Astrocyte (in vitro differentiated cells and primary cell): ENCODE results near the gene SERPINB1. TPM values are rescaled to one million over a fixed set of nuclear protein-coding genes. Genes with fewer than 3 reads are reported as not detected.
A peak's percentile ranks its signal among the peaks of the same experiment; 100 is the strongest.

ENCODE experiments used
- DNase-seq: peaks from one replicate; pipeline ENCODE4 v3.0.0-alpha.2; 2010; ENCODE audit warnings: low read depth
- FAIRE-seq: peaks from 2 replicates; lab custom pipeline; 2011; peaks lifted over from hg19 to GRCh38; lab: Jason Lieb, UNC
- H2AFZ ChIP-seq: 2 replicates; pipeline ENCODE4 v1.6.0; 2012; ENCODE audit warnings: low read depth, low read length, inconsistent platforms
- H3K27ac ChIP-seq: 2 replicates; pipeline ENCODE4 v1.5.1; 2011; ENCODE audit warnings: low read depth, low read length, inconsistent platforms
- H3K27me3 ChIP-seq: 2 replicates; pipeline ENCODE4 v1.6.0; 2011; ENCODE audit warnings: low read length, inconsistent platforms; ENCODE audit not compliant: insufficient read depth
- H3K36me3 ChIP-seq: 2 replicates; pipeline ENCODE4 v1.5.1; 2011; ENCODE audit warnings: low read length, inconsistent platforms; ENCODE audit not compliant: insufficient read depth
- H3K4me1 ChIP-seq: 2 replicates; pipeline ENCODE4 v1.5.1; 2011; ENCODE audit warnings: low read length, inconsistent platforms; ENCODE audit not compliant: insufficient read depth
- H3K4me2 ChIP-seq: 2 replicates; pipeline ENCODE4 v1.6.0; 2012; ENCODE audit warnings: low read length, inconsistent platforms
- H3K4me3 ChIP-seq: 2 replicates; pipeline ENCODE4 v1.5.1; 2011; ENCODE audit warnings: low read depth, mild to moderate bottlenecking, low read length, inconsistent platforms; ENCODE audit not compliant: insufficient read depth
- H3K79me2 ChIP-seq: 2 replicates; pipeline ENCODE4 v1.6.0; 2012; ENCODE audit warnings: mild to moderate bottlenecking, low read length, inconsistent platforms; ENCODE audit not compliant: insufficient read depth
- H3K9ac ChIP-seq: 2 replicates; pipeline ENCODE4 v1.6.0; 2012; ENCODE audit warnings: mild to moderate bottlenecking, low read length, inconsistent platforms
- H3K9me3 ChIP-seq: 2 replicates; pipeline ENCODE4 v1.5.1; 2012; ENCODE audit warnings: low read depth, mild to moderate bottlenecking, low read length, inconsistent platforms; ENCODE audit not compliant: insufficient read depth
- H4K20me1 ChIP-seq: 2 replicates; pipeline ENCODE4 v1.6.0; 2012; ENCODE audit warnings: low read length, inconsistent platforms; ENCODE audit not compliant: insufficient read depth
- H3K27ac Mint-ChIP-seq: one replicate; pipeline ENCODE4 v1.8.0; 2021; ENCODE audit warnings: mild to moderate bottlenecking, mixed read lengths; ENCODE audit not compliant: unreplicated experiment
- H3K27me3 Mint-ChIP-seq: one replicate; pipeline ENCODE4 v1.8.0; 2021; ENCODE audit warnings: low read depth, mixed read lengths; ENCODE audit not compliant: unreplicated experiment
- H3K36me3 Mint-ChIP-seq: one replicate; pipeline ENCODE4 v1.8.0; 2021; ENCODE audit warnings: low read depth, mixed read lengths; ENCODE audit not compliant: unreplicated experiment
- H3K4me1 Mint-ChIP-seq: one replicate; pipeline ENCODE4 v1.8.0; 2021; ENCODE audit warnings: low read depth, mixed read lengths; ENCODE audit not compliant: unreplicated experiment
- H3K4me3 Mint-ChIP-seq: one replicate; pipeline ENCODE4 v1.8.0; 2021; ENCODE audit warnings: mild to moderate bottlenecking, moderate library complexity, mixed read lengths; ENCODE audit not compliant: unreplicated experiment
- H3K9me3 Mint-ChIP-seq: one replicate; pipeline ENCODE4 v1.8.0; 2021; ENCODE audit warnings: mild to moderate bottlenecking, mixed read lengths; ENCODE audit not compliant: unreplicated experiment
- EZH2 ChIP-seq: IDR thresholded peaks from 2 replicates; pipeline ENCODE4 v1.6.1; 2012; ENCODE audit warnings: mild to moderate bottlenecking, low read length, inconsistent platforms; ENCODE audit not compliant: insufficient read depth
- total RNA-seq: library from RNA; stranded (reverse); gene quantifications from 2 replicates; pipeline ENCODE4 v1.2.1, GENCODE V29; 2021
- TF ChIP-seq, protein P1 (sequence below): IDR thresholded peaks from 2 replicates; pipeline ENCODE4 v1.5.1; 2011; ENCODE audit warnings: low read depth, mild to moderate bottlenecking, inconsistent platforms, low read length, moderate library complexity; ENCODE audit not compliant: insufficient read depth

SERPINB1 gene
- total RNA-seq, 1 donor from 2014 or later: 1.5 TPM

DNA sequence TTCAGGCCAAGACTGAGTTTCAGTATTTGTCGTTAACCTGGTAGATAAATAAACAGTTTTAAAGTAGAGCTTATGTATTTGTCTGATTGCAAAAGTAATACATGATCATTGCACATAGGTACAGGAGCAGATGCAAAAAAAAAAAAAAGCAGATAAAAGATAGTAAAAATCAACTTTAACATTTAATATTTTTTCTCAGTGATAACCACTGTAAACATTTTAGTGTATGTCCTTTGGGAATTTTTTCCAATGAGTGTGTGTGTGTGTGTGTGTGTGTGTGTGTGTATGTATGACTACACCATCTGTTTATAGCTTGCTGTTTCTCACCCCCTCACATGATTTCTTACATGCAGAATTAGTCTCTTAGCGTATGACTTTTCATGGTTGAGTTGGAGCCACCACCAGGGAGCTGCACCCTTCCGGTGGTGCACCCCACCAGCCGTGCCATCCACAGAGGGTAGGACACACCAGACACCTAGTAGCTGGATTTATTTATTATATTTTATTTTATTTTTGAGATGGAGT lies 50.2 kb downstream of the SERPINB1 start:
- H4K20me1 ChIP-seq: no peaks in the 10 kb centered on the region
- DNase-seq (no peak), FAIRE-seq (no peak)
- H3K9me3 Mint-ChIP-seq: no peaks in the 10 kb centered on the region
- no peaks in the 10 kb centered on the region for H3K9me3 ChIP-seq
- peaks cover 27% of the 10 kb centered on the region for H3K4me1 ChIP-seq
- H3K27ac ChIP-seq: peak overlapping the region; percentile 91
- TF ChIP-seq EZH2: no peak
- TF ChIP-seq, protein P1, sequence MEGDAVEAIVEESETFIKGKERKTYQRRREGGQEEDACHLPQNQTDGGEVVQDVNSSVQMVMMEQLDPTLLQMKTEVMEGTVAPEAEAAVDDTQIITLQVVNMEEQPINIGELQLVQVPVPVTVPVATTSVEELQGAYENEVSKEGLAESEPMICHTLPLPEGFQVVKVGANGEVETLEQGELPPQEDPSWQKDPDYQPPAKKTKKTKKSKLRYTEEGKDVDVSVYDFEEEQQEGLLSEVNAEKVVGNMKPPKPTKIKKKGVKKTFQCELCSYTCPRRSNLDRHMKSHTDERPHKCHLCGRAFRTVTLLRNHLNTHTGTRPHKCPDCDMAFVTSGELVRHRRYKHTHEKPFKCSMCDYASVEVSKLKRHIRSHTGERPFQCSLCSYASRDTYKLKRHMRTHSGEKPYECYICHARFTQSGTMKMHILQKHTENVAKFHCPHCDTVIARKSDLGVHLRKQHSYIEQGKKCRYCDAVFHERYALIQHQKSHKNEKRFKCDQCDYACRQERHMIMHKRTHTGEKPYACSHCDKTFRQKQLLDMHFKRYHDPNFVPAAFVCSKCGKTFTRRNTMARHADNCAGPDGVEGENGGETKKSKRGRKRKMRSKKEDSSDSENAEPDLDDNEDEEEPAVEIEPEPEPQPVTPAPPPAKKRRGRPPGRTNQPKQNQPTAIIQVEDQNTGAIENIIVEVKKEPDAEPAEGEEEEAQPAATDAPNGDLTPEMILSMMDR: no peak
- H3K4me3 Mint-ChIP-seq: peak overlapping the region; percentile 47
- H2AFZ ChIP-seq: no peak overlapping the region
- peak overlapping the region; percentile 65 for H3K4me2 ChIP-seq
- peaks cover 16% of the 10 kb centered on the region for H3K79me2 ChIP-seq
- peaks cover 23% of the 10 kb centered on the region for H3K4me1 Mint-ChIP-seq
- H3K27me3 Mint-ChIP-seq: no peaks in the 10 kb centered on the region
- no peak overlapping the region for H3K4me3 ChIP-seq
- H3K27ac Mint-ChIP-seq: peak overlapping the region; percentile 41
- H3K9ac ChIP-seq: no peak overlapping the region
- no peaks in the 10 kb centered on the region for H3K36me3 ChIP-seq
- peaks cover 2% of the 10 kb centered on the region for H3K36me3 Mint-ChIP-seq
- H3K27me3 ChIP-seq: no peaks in the 10 kb centered on the region

DNA sequence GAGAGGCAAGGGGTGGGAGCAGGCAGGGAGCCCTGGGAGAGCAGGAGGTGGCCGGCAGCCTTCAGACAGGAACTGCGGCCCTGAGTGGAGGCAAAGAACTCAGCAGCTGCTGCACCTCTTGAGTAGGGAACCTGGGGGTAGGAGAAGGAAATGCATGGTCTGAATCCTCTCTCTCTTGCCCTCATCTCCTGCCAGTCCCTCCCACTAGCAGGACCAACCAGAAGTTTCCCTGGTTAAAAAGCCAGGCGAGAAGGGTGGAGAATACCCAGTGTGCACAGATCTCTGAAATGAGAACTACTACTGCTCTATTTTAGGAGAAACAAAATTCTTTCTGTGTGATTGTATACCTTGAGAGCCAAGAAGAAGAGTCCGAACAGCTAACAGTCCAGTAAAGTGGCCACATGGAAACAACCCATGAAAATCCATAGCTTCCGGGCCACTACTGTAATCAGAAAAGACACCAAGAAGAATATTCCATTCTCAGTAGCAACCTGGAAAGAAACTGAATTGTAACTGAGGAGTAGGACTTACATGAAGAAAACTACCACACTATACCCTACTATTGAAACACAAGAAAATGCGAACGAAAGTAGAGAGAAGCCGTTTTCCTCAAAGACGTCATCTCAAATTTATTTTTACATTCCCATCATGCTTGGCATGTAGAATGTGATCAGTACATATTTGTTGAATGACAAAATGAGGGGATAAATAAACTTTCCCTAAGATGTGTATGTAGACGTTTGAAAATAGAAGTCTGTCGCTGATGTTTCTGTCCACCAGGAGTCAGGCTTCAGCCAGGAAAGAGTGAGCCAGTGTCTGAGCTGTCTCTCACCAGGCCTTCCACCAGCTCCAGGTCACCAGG lies 50.8 kb downstream of the SERPINB1 start:
- peak overlapping the region; percentile 65 for H3K4me2 ChIP-seq
- H3K36me3 ChIP-seq: no peaks in the 10 kb centered on the region
- H3K4me3 ChIP-seq: peak overlapping the region; percentile 13
- H3K9me3 ChIP-seq: no peaks in the 10 kb centered on the region
- H3K27me3 ChIP-seq: no peaks in the 10 kb centered on the region
- H3K36me3 Mint-ChIP-seq: peaks cover 6% of the 10 kb centered on the region
- FAIRE-seq: no peak
- peaks cover 23% of the 10 kb centered on the region for H3K79me2 ChIP-seq
- H3K27ac ChIP-seq: peak overlapping the region; percentile 91
- peak overlapping the region; percentile 47 for H3K4me3 Mint-ChIP-seq
- H3K4me1 Mint-ChIP-seq: peaks cover 23% of the 10 kb centered on the region
- H3K27ac Mint-ChIP-seq: peak overlapping the region; percentile 70
- peaks cover 5% of the 10 kb centered on the region for H4K20me1 ChIP-seq
- H3K27me3 Mint-ChIP-seq: no peaks in the 10 kb centered on the region
- no peak overlapping the region for H2AFZ ChIP-seq
- H3K9me3 Mint-ChIP-seq: no peaks in the 10 kb centered on the region
- peaks cover 27% of the 10 kb centered on the region for H3K4me1 ChIP-seq
- no peak for TF ChIP-seq EZH2
- TF ChIP-seq, protein P1: peak; percentile 96
- peak; percentile 71 for DNase-seq
- peak overlapping the region; percentile 80 for H3K9ac ChIP-seq
